ENCODE measurements around the gene KRTAP19-3. TPM values are rescaled to one million over a fixed set of nuclear protein-coding genes. Genes with fewer than 3 reads are reported as not detected.
"Not testable (repeated sequence)": the region's sequence is repeated elsewhere in the genome, so short reads cannot be mapped to it uniquely, and the experiment has no call there.

Gene KRTAP19-3
- not detected in 2 replicates for total RNA-seq (2014; rRNA removed; shearing (Covaris generic))

GRCh38 chr21:30491963-30492428 lies at the start of gene KRTAP19-3:
Gene KRTAP19-3 (minus strand): TSS chr21:30492013. CDS start chr21:30491957, 56 bp downstream.
- no peak for DNase-seq (ENCODE audit: low spot score)
- in situ Hi-C loops (cut with HindIII; ENCODE audit: low sequenced_read_pairs): no loop called here

- in situ Hi-C loops (cut with HindIII; ENCODE audit: low sequenced_read_pairs): no loop called here
- DNase-seq (ENCODE audit: low spot score): no peak
Observed at GRCh38 chr21:30518876-30519275, 27.1 kb upstream of the KRTAP19-3 start.

GRCh38 chr21:30515681-30516080 lies 23.9 kb upstream of the KRTAP19-3 start:
- no peak for DNase-seq (ENCODE audit: low spot score)
- in situ Hi-C loops (cut with HindIII; ENCODE audit: low sequenced_read_pairs): no loop called here

- in situ Hi-C loops (cut with HindIII; ENCODE audit: low sequenced_read_pairs); DNase-seq (ENCODE audit: low spot score): not testable (repeated sequence)
Observed at GRCh38 chr21:30505621-30506205, 13.9 kb upstream of the KRTAP19-3 start.

- DNase-seq (ENCODE audit: low spot score): no peak
Observed at GRCh38 chr21:30502041-30502440, 10.2 kb upstream of the KRTAP19-3 start, which contains the start of gene KRTAP19-5. Gene KRTAP19-5 (minus strand): TSS chr21:30502141. CDS start chr21:30502090, 51 bp downstream.

GRCh38 chr21:30497065-30497464 lies 5.3 kb upstream of the KRTAP19-3 start, which contains the start of gene KRTAP19-4:
Gene KRTAP19-4 (minus strand): TSS chr21:30497165. CDS start chr21:30497110, 55 bp downstream.
- in situ Hi-C loops (cut with HindIII; ENCODE audit: low sequenced_read_pairs): no loop called here
- DNase-seq (ENCODE audit: low spot score): no peak

More at GRCh38 chr21:30502041-30502440, 10.2 kb upstream of the KRTAP19-3 start, which contains the start of gene KRTAP19-5:
- in situ Hi-C loops (cut with HindIII; ENCODE audit: low sequenced_read_pairs): no loop called here

- DNase-seq (ENCODE audit: low spot score): no peak
- in situ Hi-C loops (cut with HindIII; ENCODE audit: low sequenced_read_pairs): no loop called here
Observed at GRCh38 chr21:30487336-30487735, 4.5 kb downstream of the KRTAP19-3 start, which contains the start of gene KRTAP19-2. Gene KRTAP19-2 (minus strand): TSS chr21:30487436. CDS start chr21:30487348, 88 bp downstream.

GRCh38 chr21:30486180-30486579 lies 5.6 kb downstream of the KRTAP19-3 start:
- no peak for DNase-seq (ENCODE audit: low spot score)
- in situ Hi-C loops (cut with HindIII; ENCODE audit: low sequenced_read_pairs): no loop called here

GRCh38 chr21:30482130-30482529 lies 9.7 kb downstream of the KRTAP19-3 start:
- DNase-seq (ENCODE audit: low spot score): no peak
- in situ Hi-C loops (cut with HindIII; ENCODE audit: low sequenced_read_pairs): no loop called here

- DNase-seq (ENCODE audit: low spot score): no peak
- in situ Hi-C loops (cut with HindIII; ENCODE audit: low sequenced_read_pairs): no loop called here
Observed at GRCh38 chr21:30480145-30480544, 11.7 kb downstream of the KRTAP19-3 start, which contains the start of gene KRTAP19-1. Gene KRTAP19-1 (minus strand): TSS chr21:30480367. CDS start chr21:30480317, 50 bp downstream.

GRCh38 chr21:30479259-30479658 lies 12.6 kb downstream of the KRTAP19-3 start:
- DNase-seq (ENCODE audit: low spot score): no peak
- in situ Hi-C loops (cut with HindIII; ENCODE audit: low sequenced_read_pairs): no loop called here

- DNase-seq (ENCODE audit: low spot score): no peak
- in situ Hi-C loops (cut with HindIII; ENCODE audit: low sequenced_read_pairs): no loop called here
Observed at GRCh38 chr21:30478004-30478403, 13.8 kb downstream of the KRTAP19-3 start.

- in situ Hi-C loops (cut with HindIII; ENCODE audit: low sequenced_read_pairs): no loop called here
- DNase-seq (ENCODE audit: low spot score): no peak
Observed at GRCh38 chr21:30468900-30469714, 22.7 kb downstream of the KRTAP19-3 start.

- DNase-seq (ENCODE audit: low spot score): no peak
- in situ Hi-C loops (cut with HindIII; ENCODE audit: low sequenced_read_pairs): no loop called here
Observed at GRCh38 chr21:30463713-30464112, 28.1 kb downstream of the KRTAP19-3 start.

- in situ Hi-C loops (cut with HindIII; ENCODE audit: low sequenced_read_pairs): no loop called here
- no peak for DNase-seq (ENCODE audit: low spot score)
Observed at GRCh38 chr21:30448514-30448913, 43.3 kb downstream of the KRTAP19-3 start.

- in situ Hi-C loops (cut with HindIII; ENCODE audit: low sequenced_read_pairs): no loop called here
Observed at GRCh38 chr21:30447056-30447455, 44.8 kb downstream of the KRTAP19-3 start.

GRCh38 chr21:30444204-30444603 lies 47.6 kb downstream of the KRTAP19-3 start:
- DNase-seq (ENCODE audit: low spot score): no peak
- in situ Hi-C loops (cut with HindIII; ENCODE audit: low sequenced_read_pairs): no loop called here

More at GRCh38 chr21:30447056-30447455, 44.8 kb downstream of the KRTAP19-3 start:
- no peak for DNase-seq (ENCODE audit: low spot score)

GRCh38 chr21:30443226-30443625 lies 48.6 kb downstream of the KRTAP19-3 start:
- in situ Hi-C loops (cut with HindIII; ENCODE audit: low sequenced_read_pairs): no loop called here
- no peak for DNase-seq (ENCODE audit: low spot score)

Data from G401 (cell line).